Colonic mucosa (tissue), 4 donors: ENCODE results near the gene ANAPC2. TPM values are rescaled to one million over a fixed set of nuclear protein-coding genes. Genes with fewer than 3 reads are reported as not detected.

Source experiments
- DNase-seq: peaks from one replicate; pipeline ENCODE4 v3.0.0-alpha.2; 2020
- H3K27ac ChIP-seq: fragments of 200-600 bp; one replicate; pipeline ENCODE4 v1.8.0; 2021
- H3K27me3 ChIP-seq: fragments of 200-600 bp; one replicate; pipeline ENCODE4 v1.8.0; 2021
- H3K36me3 ChIP-seq: fragments of 200-600 bp; one replicate; pipeline ENCODE4 v1.8.0; 2021
- H3K4me1 ChIP-seq: fragments of 200-600 bp; one replicate; pipeline ENCODE4 v1.8.0; 2021; ENCODE audit warnings: mild to moderate bottlenecking
- H3K4me3 ChIP-seq: fragments of 200-600 bp; one replicate; pipeline ENCODE4 v1.8.0; 2021
- H3K9ac ChIP-seq, 2 donors: one replicate each; pipeline ENCODE4 v1.7.0; 2013; ENCODE audit warnings: control low read depth in 2 of 2, low read depth in 2 of 2, low read length in 2 of 2
- H3K9me3 ChIP-seq: fragments of 200-600 bp; one replicate; pipeline ENCODE4 v1.8.0; 2021
- intact Hi-C: fragments of 100-400 bp; cut with DNase I; formaldehyde crosslinking; loops from one replicate; pipeline ENCODE4 v1.14.1; 2022
- total RNA-seq, 2 donors: library from RNA; stranded (reverse); fragmentation: NEBNext Ultra II Directional in 1 of 2; extraction: Animal tissue kit (Norgen Biotek cat#: 25700) in 1 of 2; gene quantifications; one replicate each; pipeline ENCODE4 v1.2.1, GENCODE V29; 2021
- TF ChIP-seq, protein P1 (sequence below): fragments of 200-600 bp; IDR thresholded peaks from one replicate; pipeline ENCODE4 v1.8.0; 2022; ENCODE audit warnings: antibody characterized with exemption, mild to moderate bottlenecking
- donor health status: healthy.
- donor health status: DM: no; HTN: no; CAD: no.
- donor health status: DM: no; HTN: no; CAD: no.

ANAPC2 gene
- total RNA-seq, 2 donors from 2014 or later: 33.8 to 67.8 TPM

GRCh38 chr9:137167747-137168572 is 20.4 kb downstream of the ANAPC2 start:
- H3K27ac ChIP-seq: no peak overlapping the region
- H3K9ac ChIP-seq: no peak overlapping the region
- intact Hi-C loops: no loop called here
- H3K36me3 ChIP-seq: no peaks in the 10 kb centered on the region
- H3K27me3 ChIP-seq: peaks cover 68% of the 10 kb centered on the region
- TF ChIP-seq, protein P1, sequence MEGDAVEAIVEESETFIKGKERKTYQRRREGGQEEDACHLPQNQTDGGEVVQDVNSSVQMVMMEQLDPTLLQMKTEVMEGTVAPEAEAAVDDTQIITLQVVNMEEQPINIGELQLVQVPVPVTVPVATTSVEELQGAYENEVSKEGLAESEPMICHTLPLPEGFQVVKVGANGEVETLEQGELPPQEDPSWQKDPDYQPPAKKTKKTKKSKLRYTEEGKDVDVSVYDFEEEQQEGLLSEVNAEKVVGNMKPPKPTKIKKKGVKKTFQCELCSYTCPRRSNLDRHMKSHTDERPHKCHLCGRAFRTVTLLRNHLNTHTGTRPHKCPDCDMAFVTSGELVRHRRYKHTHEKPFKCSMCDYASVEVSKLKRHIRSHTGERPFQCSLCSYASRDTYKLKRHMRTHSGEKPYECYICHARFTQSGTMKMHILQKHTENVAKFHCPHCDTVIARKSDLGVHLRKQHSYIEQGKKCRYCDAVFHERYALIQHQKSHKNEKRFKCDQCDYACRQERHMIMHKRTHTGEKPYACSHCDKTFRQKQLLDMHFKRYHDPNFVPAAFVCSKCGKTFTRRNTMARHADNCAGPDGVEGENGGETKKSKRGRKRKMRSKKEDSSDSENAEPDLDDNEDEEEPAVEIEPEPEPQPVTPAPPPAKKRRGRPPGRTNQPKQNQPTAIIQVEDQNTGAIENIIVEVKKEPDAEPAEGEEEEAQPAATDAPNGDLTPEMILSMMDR: no peak
- H3K9me3 ChIP-seq: no peaks in the 10 kb centered on the region
- peak; percentile 84 for DNase-seq
- peak overlapping the region; percentile 40 for H3K4me3 ChIP-seq
- H3K4me1 ChIP-seq: peaks cover 25% of the 10 kb centered on the region

DNA sequence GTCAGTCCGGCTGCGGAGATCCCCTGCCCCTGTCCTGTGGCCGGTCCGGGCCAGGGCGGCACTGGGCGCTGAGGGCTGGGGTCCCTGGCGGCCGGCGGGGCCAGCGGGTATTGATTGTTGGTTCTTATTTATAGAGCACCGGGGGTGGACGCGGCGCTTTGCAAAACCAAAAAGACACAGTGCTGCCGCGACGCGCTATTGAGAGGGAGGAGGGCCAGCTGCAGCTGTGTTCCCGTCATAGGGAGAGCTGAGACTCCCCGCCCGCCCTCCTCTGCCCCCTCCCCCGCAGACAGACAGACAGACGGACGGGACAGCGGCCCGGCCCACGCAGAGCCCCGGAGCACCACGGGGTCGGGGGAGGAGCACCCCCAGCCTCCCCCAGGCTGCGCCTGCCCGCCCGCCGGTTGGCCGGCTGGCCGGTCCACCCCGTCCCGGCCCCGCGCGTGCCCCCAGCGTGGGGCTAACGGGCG is 21.0 kb downstream of the ANAPC2 start:
- Histone ChIP-seq H3K9ac (no peak overlapping the region), H3K27ac (no peak overlapping the region), H3K36me3 (no peaks in the 10 kb centered on the region), H3K4me1 (peaks cover 30% of the 10 kb centered on the region), H3K9me3 (no peaks in the 10 kb centered on the region), H3K4me3 (peak overlapping the region; percentile 40), H3K27me3 (peaks cover 74% of the 10 kb centered on the region)
- TF ChIP-seq, protein P1: no peak
- intact Hi-C loops: no loop called here
- DNase-seq: no peak

GRCh38 chr9:137166380-137167229 is 21.8 kb downstream of the ANAPC2 start:
- Histone ChIP-seq H3K36me3 (no peaks in the 10 kb centered on the region), H3K9ac (no peak overlapping the region), H3K4me3 (no peak overlapping the region), H3K27me3 (peaks cover 81% of the 10 kb centered on the region), H3K27ac (no peak overlapping the region), H3K4me1 (peaks cover 34% of the 10 kb centered on the region), H3K9me3 (no peaks in the 10 kb centered on the region)
- DNase-seq: no peak
- intact Hi-C loops: no loop called here
- TF ChIP-seq, protein P1: no peak

DNA sequence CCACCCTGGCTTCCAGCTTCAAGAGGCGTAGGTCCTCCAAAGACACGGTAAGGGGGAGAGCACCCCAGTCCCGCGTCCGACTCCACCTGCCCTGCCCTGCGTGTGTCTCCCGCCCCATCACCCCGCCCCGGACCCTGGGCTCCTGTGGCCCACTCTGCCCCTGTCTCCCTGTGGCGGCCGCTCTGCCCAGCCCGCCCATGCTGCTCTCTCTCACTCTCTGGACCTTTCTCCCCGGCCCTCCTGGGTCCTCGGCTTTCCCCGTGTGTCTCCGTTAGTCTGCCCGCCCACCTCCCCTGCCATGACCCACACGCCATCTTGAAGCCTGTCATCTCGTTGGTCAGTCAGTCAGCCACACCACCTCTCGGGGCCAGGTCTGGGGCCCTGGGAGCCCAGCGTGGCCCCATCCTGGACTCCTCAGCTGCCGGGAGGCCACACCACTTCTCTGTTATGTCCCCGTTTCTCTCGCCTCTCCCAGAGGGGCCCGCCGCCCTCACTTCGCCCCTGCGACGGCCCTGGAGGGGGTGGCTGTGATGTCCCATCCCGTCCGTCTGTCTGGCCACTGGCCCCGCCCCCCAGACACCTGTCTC is 23.0 kb downstream of the ANAPC2 start:
- H3K4me3 ChIP-seq: no peak overlapping the region
- no peak overlapping the region for H3K27ac ChIP-seq
- TF ChIP-seq, protein P1: no peak
- no peaks in the 10 kb centered on the region for H3K36me3 ChIP-seq
- peaks cover 89% of the 10 kb centered on the region for H3K27me3 ChIP-seq
- H3K9ac ChIP-seq: no peak overlapping the region
- DNase-seq: no peak
- intact Hi-C loops: no loop called here
- H3K9me3 ChIP-seq: no peaks in the 10 kb centered on the region
- peaks cover 34% of the 10 kb centered on the region for H3K4me1 ChIP-seq
